Neural progenitor cell (in vitro differentiated cells): ENCODE measurements around the gene TRPC5OS. TPM values are rescaled to one million over a fixed set of nuclear protein-coding genes. Genes with fewer than 3 reads are reported as not detected.

Source experiments
- DNase-seq: peaks from one replicate; pipeline ENCODE4 v3.0.0-alpha.2; 2016; ENCODE audit warnings: low spot score
- H2AFZ ChIP-seq: fragments of 200-600 bp; sonication (generic); replicated peaks from 2 replicates; pipeline ENCODE4 v1.6.1; 2016; ENCODE audit warnings: antibody characterized with exemption
- H3F3A ChIP-seq: fragments of 200-600 bp; sonication (generic); 2 replicates; pipeline ENCODE4 v1.6.1; 2016; ENCODE audit warnings: antibody characterized with exemption, low read depth
- H3K27ac ChIP-seq: fragments of 200-600 bp; sonication (generic); 2 replicates; pipeline ENCODE4 v1.5.1; 2016; ENCODE audit warnings: mild to moderate bottlenecking
- H3K27me3 ChIP-seq: fragments of 200-600 bp; sonication (generic); 2 replicates; pipeline ENCODE4 v1.6.1; 2016; ENCODE audit warnings: mild to moderate bottlenecking, moderate library complexity
- H3K36me3 ChIP-seq: fragments of 200-600 bp; sonication (generic); 2 replicates; pipeline ENCODE4 v1.5.1; 2016
- H3K4me1 ChIP-seq: fragments of 200-600 bp; sonication (generic); 2 replicates; pipeline ENCODE4 v1.6.1; 2016; ENCODE audit warnings: mixed run types
- H3K4me2 ChIP-seq: fragments of 200-600 bp; sonication (generic); 2 replicates; pipeline ENCODE4 v1.6.1; 2016
- H3K4me3 ChIP-seq: fragments of 200-600 bp; sonication (generic); 2 replicates; pipeline ENCODE4 v1.5.1; 2016
- H3K79me2 ChIP-seq: fragments of 200-600 bp; sonication (generic); 2 replicates; pipeline ENCODE4 v1.6.1; 2016; ENCODE audit warnings: low read depth
- H3K9ac ChIP-seq: fragments of 200-600 bp; sonication (generic); 2 replicates; pipeline ENCODE4 v1.6.1; 2016
- H3K9me3 ChIP-seq: fragments of 200-600 bp; sonication (generic); 2 replicates; pipeline ENCODE4 v1.5.1; 2016; ENCODE audit warnings: low read depth
- H4K20me1 ChIP-seq: fragments of 200-600 bp; sonication (generic); 2 replicates; pipeline ENCODE4 v1.6.1; 2016; ENCODE audit warnings: low read depth
- H3K27ac Mint-ChIP-seq: 3 replicates; pipeline ENCODE4 v1.8.0; 2021; ENCODE audit warnings: mixed read lengths
- H3K27me3 Mint-ChIP-seq: 2 replicates; pipeline ENCODE4 v1.8.0; 2022; ENCODE audit warnings: low read depth, mild to moderate bottlenecking, inconsistent platforms, moderate library complexity, mixed read lengths; ENCODE audit not compliant: insufficient read depth
- H3K36me3 Mint-ChIP-seq: 3 replicates; pipeline ENCODE4 v1.8.0; 2021; ENCODE audit warnings: mixed read lengths
- H3K4me1 Mint-ChIP-seq: 3 replicates; pipeline ENCODE4 v1.8.0; 2021; ENCODE audit warnings: mixed read lengths
- H3K4me3 Mint-ChIP-seq: 3 replicates; pipeline ENCODE4 v1.8.0; 2021; ENCODE audit warnings: mild to moderate bottlenecking, moderate library complexity, mixed read lengths
- H3K9me3 Mint-ChIP-seq: 3 replicates; pipeline ENCODE4 v1.8.0; 2020; ENCODE audit warnings: mixed read lengths
- EZH2 ChIP-seq: fragments of 200-600 bp; sonication (generic); IDR thresholded peaks from 2 replicates; pipeline ENCODE4 v1.6.1; 2017; ENCODE audit warnings: antibody characterized with exemption, mild to moderate bottlenecking, moderate library complexity
- EZH2phosphoT487 ChIP-seq: fragments of 200-600 bp; sonication (generic); IDR thresholded peaks from 2 replicates; pipeline ENCODE4 v1.6.1; 2017; ENCODE audit warnings: antibody characterized with exemption
- total RNA-seq: library from RNA; depleted of rRNA; stranded (reverse); fragments of >200 nt; gene quantifications from 2 replicates; pipeline ENCODE4 v1.2.3, GENCODE V29; 2015; ENCODE audit warnings: low replicate concordance
- TF ChIP-seq, protein P1 (sequence below): fragments of 200-600 bp; sonication (generic); IDR thresholded peaks from 2 replicates; pipeline ENCODE4 v1.5.1; 2017; ENCODE audit warnings: antibody characterized with exemption, mild to moderate bottlenecking

Gene TRPC5OS
- total RNA-seq, 1 donor from 2014 or later, result not detected

GRCh38 chrX:111876646-111877045 lies 665 bp downstream of the TRPC5OS start:
- H3K27me3 Mint-ChIP-seq, result peaks cover 2% of the 10 kb centered on the region
- Histone ChIP-seq H3K4me2 (no peak overlapping the region), H3K4me3 (no peak overlapping the region), H4K20me1 (no peaks in the 10 kb centered on the region), H3K79me2 (no peaks in the 10 kb centered on the region), H3F3A (no peaks in the 10 kb centered on the region), H3K4me1 (no peaks in the 10 kb centered on the region), H3K9me3 (no peaks in the 10 kb centered on the region), H2AFZ (no peak overlapping the region), H3K9ac (no peak overlapping the region), H3K27ac (no peak overlapping the region), H3K27me3 (no peaks in the 10 kb centered on the region), H3K36me3 (no peaks in the 10 kb centered on the region)
- no peak overlapping the region for H3K4me3 Mint-ChIP-seq
- H3K36me3 Mint-ChIP-seq, result no peaks in the 10 kb centered on the region
- DNase-seq, result no peak
- no peak overlapping the region for H3K27ac Mint-ChIP-seq
- no peaks in the 10 kb centered on the region for H3K4me1 Mint-ChIP-seq
- H3K9me3 Mint-ChIP-seq, result no peaks in the 10 kb centered on the region
- TF ChIP-seq, protein P1, sequence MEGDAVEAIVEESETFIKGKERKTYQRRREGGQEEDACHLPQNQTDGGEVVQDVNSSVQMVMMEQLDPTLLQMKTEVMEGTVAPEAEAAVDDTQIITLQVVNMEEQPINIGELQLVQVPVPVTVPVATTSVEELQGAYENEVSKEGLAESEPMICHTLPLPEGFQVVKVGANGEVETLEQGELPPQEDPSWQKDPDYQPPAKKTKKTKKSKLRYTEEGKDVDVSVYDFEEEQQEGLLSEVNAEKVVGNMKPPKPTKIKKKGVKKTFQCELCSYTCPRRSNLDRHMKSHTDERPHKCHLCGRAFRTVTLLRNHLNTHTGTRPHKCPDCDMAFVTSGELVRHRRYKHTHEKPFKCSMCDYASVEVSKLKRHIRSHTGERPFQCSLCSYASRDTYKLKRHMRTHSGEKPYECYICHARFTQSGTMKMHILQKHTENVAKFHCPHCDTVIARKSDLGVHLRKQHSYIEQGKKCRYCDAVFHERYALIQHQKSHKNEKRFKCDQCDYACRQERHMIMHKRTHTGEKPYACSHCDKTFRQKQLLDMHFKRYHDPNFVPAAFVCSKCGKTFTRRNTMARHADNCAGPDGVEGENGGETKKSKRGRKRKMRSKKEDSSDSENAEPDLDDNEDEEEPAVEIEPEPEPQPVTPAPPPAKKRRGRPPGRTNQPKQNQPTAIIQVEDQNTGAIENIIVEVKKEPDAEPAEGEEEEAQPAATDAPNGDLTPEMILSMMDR, result no peak
- TF ChIP-seq EZH2 (no peak), EZH2phosphoT487 (no peak)

DNA sequence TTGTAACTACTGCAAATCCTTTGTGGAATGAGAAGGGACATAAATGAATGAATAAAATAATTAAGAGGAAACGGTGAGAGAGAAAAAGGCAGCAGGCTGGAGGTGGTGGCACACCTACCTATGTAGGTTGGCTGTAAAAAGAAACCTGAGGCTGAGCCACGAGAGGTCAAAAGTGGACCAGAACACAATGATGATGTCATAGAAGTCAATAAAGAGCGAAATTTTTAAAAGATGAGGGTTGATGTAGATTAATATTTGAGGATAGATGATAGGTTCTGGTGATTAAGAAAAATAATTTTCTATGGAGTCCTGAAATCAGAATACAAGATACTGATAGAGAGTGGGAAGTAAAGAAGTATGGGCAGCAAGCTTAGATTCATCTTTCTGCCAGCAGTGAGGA lies 1.7 kb downstream of the TRPC5OS start:
- Histone ChIP-seq H2AFZ (no peak overlapping the region), H3K79me2 (no peaks in the 10 kb centered on the region), H3K4me2 (no peak overlapping the region), H3F3A (no peaks in the 10 kb centered on the region), H3K27ac (no peak overlapping the region), H3K9me3 (no peaks in the 10 kb centered on the region), H3K4me3 (no peak overlapping the region), H3K9ac (no peak overlapping the region), H3K4me1 (no peaks in the 10 kb centered on the region), H3K27me3 (no peaks in the 10 kb centered on the region), H3K36me3 (no peaks in the 10 kb centered on the region), H4K20me1 (no peaks in the 10 kb centered on the region)
- Mint-ChIP-seq H3K9me3 (no peaks in the 10 kb centered on the region), H3K27me3 (peaks cover 2% of the 10 kb centered on the region), H3K36me3 (no peaks in the 10 kb centered on the region), H3K4me3 (no peak overlapping the region), H3K4me1 (no peaks in the 10 kb centered on the region), H3K27ac (no peak overlapping the region)
- TF ChIP-seq, protein P1, result no peak
- TF ChIP-seq EZH2 (no peak), EZH2phosphoT487 (no peak)
- no peak for DNase-seq

DNA sequence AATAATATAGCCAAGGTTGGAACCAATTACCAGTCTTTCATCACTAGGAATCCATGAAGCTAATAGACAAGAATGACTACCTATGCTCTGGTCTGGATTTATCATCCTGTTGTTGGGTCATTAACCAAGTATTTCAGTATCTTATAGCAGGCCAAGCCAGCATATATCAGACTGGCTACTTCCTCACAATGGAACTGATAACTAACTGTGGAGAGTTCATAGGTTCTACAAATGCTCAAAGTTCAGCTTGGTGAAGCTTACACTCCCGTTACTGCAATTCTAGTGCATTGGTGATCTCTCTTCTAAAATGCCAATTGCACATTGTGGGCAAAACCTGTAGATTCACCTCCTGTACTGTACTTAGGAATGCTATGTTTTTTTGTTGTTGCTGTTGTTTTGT lies 4.8 kb downstream of the TRPC5OS start:
- no peaks in the 10 kb centered on the region for H3K9me3 Mint-ChIP-seq
- TF ChIP-seq, protein P1, result no peak
- TF ChIP-seq EZH2phosphoT487 (no peak), EZH2 (no peak)
- Histone ChIP-seq H3F3A (no peaks in the 10 kb centered on the region), H3K4me3 (no peak overlapping the region), H3K4me2 (no peak overlapping the region), H3K27me3 (no peaks in the 10 kb centered on the region), H3K9ac (no peak overlapping the region), H2AFZ (no peak overlapping the region), H3K79me2 (no peaks in the 10 kb centered on the region), H3K9me3 (no peaks in the 10 kb centered on the region), H3K27ac (no peak overlapping the region), H4K20me1 (no peaks in the 10 kb centered on the region), H3K4me1 (no peaks in the 10 kb centered on the region), H3K36me3 (no peaks in the 10 kb centered on the region)
- no peaks in the 10 kb centered on the region for H3K4me1 Mint-ChIP-seq
- no peak overlapping the region for H3K4me3 Mint-ChIP-seq
- no peak for DNase-seq
- no peaks in the 10 kb centered on the region for H3K36me3 Mint-ChIP-seq
- H3K27ac Mint-ChIP-seq, result no peak overlapping the region
- H3K27me3 Mint-ChIP-seq, result peaks cover 2% of the 10 kb centered on the region
